Stomach smooth muscle (tissue), 2 donors: ENCODE results near the gene MEA1.

Source experiments
- H3K27ac ChIP-seq: one replicate; pipeline ENCODE4 v1.7.0; 2013; ENCODE audit warnings: mild to moderate bottlenecking, low read length, inconsistent platforms
- H3K27me3 ChIP-seq, 2 donors: one replicate each; pipeline ENCODE4 v1.7.0; 2013; ENCODE audit warnings: low read length in 2 of 2; ENCODE audit not compliant: insufficient read depth in 2 of 2, control insufficient read depth in 1 of 2
- H3K36me3 ChIP-seq, 2 donors: one replicate each; pipeline ENCODE4 v1.7.0; 2013; ENCODE audit warnings: low read length in 2 of 2; ENCODE audit not compliant: control insufficient read depth in 2 of 2, insufficient read depth in 2 of 2
- H3K4me1 ChIP-seq: one replicate; pipeline ENCODE4 v1.7.0; 2013; ENCODE audit warnings: low read length; ENCODE audit not compliant: control insufficient read depth, insufficient read depth
- H3K4me3 ChIP-seq, 2 donors: one replicate each; pipeline ENCODE4 v1.7.0; 2013; ENCODE audit warnings: low read length in 2 of 2
- H3K9ac ChIP-seq, 2 donors: one replicate each; pipeline ENCODE4 v1.7.0; 2013; ENCODE audit warnings: low read length in 2 of 2, mild to moderate bottlenecking in 1 of 2
- H3K9me3 ChIP-seq, 2 donors: one replicate each; pipeline ENCODE4 v1.7.0; 2013; ENCODE audit warnings: low read length in 2 of 2; ENCODE audit not compliant: control insufficient read depth in 2 of 2
- donor health status: healthy.
- donor health status: Pancreatic carcinoma.

The MEA1 gene

DNA sequence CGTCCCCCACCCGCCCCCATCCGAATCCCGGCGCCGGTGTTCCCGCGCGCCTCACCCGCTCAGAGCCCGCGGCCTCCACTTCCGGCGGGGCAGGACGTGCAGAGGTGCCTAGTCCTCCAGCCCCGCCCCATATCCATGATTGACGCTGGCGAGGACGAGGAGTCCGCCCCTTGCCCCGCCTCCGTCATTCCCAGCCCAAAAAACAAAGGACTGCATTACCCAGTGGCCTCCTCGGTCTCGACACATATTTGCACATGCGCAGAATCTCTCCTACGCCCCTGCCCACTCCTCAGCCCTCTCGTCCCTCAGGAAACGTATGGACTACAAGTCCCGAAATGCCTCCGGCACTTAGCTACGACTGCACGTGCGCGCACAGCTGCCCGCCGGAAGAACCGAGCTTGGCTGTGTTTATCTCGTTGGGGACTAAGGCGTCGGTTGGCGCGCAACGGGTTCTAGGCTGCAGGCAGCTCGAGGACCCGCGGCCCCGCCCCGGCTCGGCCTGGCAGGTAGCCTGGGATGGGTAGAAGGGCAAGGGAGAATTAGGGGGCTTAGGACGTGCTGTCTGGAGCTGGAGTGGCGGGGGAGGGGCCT lies at the start of gene MEA1, which contains the start of gene KLHDC3:
Gene MEA1 (minus strand): TSS at position 104 of the 591 bp plus-strand sequence. CDS start 133 bp downstream, outside the sequence.
Gene KLHDC3 (plus strand): TSS at position 407 of the 591 bp plus-strand sequence. CDS start 2,944 bp downstream, outside the sequence.
- H3K27ac ChIP-seq, result peak within 1 kb of the TSS; percentile 41
- no peaks in the 10 kb centered on the region for H3K9me3 ChIP-seq
- H3K36me3 ChIP-seq, result peaks cover 36 to 43% of the 10 kb centered on the region in 2 donors
- H3K9ac ChIP-seq, result peak within 1 kb of the TSS; percentile 82 to 84
- no peaks in the 10 kb centered on the region for H3K27me3 ChIP-seq
- peaks cover 55% of the 10 kb centered on the region for H3K4me1 ChIP-seq
- peak within 1 kb of the TSS; percentile 81 to 91 for H3K4me3 ChIP-seq

GRCh38 chr6:43062818-43063217 lies 49.1 kb upstream of the MEA1 start:
- Histone ChIP-seq H3K9ac (no peak overlapping the region), H3K4me3 (no peak overlapping the region), H3K27me3 (no peaks in the 10 kb centered on the region), H3K27ac (no peak overlapping the region), H3K9me3 (no peaks in the 10 kb centered on the region), H3K4me1 (peaks cover 25% of the 10 kb centered on the region), H3K36me3 (peaks cover 23 to 25% of the 10 kb centered on the region in 2 donors)

GRCh38 chr6:43061861-43062260 lies 48.1 kb upstream of the MEA1 start:
- no peak overlapping the region for H3K9ac ChIP-seq
- no peak overlapping the region for H3K27ac ChIP-seq
- H3K9me3 ChIP-seq, result no peaks in the 10 kb centered on the region
- peaks cover 23 to 28% of the 10 kb centered on the region in 2 donors for H3K36me3 ChIP-seq
- H3K4me1 ChIP-seq, result peaks cover 25% of the 10 kb centered on the region
- no peaks in the 10 kb centered on the region for H3K27me3 ChIP-seq
- no peak overlapping the region for H3K4me3 ChIP-seq

- Histone ChIP-seq H3K4me3 (peak overlapping the region; percentile 90 to 99), H3K27me3 (no peaks in the 10 kb centered on the region), H3K9ac (peak overlapping the region in 1 of 2 donors; percentile 96), H3K9me3 (no peaks in the 10 kb centered on the region), H3K4me1 (peaks cover 25% of the 10 kb centered on the region), H3K36me3 (peaks cover 19 to 24% of the 10 kb centered on the region in 2 donors), H3K27ac (no peak overlapping the region)
Observed at GRCh38 chr6:43060755-43061633, 47.2 kb upstream of the MEA1 start.

GRCh38 chr6:43060034-43060754 lies 46.4 kb upstream of the MEA1 start:
- Histone ChIP-seq H3K36me3 (peaks cover 19 to 25% of the 10 kb centered on the region in 2 donors), H3K27ac (peak overlapping the region; percentile 86)

DNA sequence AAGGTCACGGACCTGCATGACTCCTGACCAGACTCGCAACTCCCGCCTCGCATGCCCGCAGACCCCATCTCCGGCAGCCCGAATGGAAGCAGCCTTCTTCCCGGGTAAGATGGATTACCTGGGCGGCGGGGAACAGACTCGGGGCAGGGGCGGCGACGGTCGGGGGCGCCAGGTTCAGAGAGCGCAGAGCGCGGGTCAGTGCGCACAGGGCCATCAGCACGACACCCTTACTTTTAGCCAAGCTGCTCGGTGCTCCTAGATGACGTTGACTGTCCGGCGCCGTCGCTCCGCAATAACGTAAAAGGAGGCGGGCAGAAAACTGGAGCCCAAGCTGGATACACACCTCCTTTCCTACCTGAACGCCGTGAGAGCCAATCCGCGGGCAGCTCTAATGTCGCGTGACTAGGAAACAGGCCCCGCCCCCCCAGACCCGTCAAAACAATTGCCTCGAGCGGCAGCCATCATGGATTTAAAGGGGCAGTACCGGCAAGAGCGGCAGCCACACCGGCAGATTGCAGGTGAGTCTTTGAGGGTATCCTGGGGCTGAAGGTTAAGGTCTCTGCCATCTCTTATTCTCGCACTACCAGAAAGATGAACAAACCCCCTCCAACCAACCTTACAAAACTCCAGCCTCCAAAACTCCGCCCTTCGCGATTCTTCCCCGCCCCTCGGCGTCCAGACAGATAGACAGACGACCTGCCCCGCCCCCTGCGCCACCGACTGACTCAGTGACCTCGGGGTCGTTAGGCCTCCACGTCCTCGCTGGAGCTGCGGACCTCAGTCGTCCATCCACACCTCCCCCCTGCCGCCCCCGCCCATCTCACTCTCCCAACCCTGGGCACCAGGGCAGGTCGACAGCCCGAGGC lies 45.7 kb upstream of the MEA1 start, which contains the start of the genes KLC4 and MRPL2:
Gene KLC4 (plus strand): TSS at position 464 of the 866 bp plus-strand sequence. CDS start 1,705 bp downstream, outside the sequence.
Gene MRPL2 (minus strand): TSS at position 267 of the 866 bp plus-strand sequence. CDS start 53 bp downstream, at position 214.
- Histone ChIP-seq H3K9ac (peak within 1 kb of the TSS; percentile 94 to 96), H3K36me3 (peaks cover 15 to 21% of the 10 kb centered on the region in 2 donors)

More at GRCh38 chr6:43060034-43060754, 46.4 kb upstream of the MEA1 start:
- Histone ChIP-seq H3K4me1 (peaks cover 25% of the 10 kb centered on the region), H3K9ac (peak overlapping the region; percentile 86 to 96), H3K27me3 (no peaks in the 10 kb centered on the region), H3K4me3 (peak overlapping the region; percentile 90 to 99), H3K9me3 (no peaks in the 10 kb centered on the region)

GRCh38 chr6:43058531-43058930 lies 44.8 kb upstream of the MEA1 start:
- H3K9me3 ChIP-seq, result no peaks in the 10 kb centered on the region
- peaks cover 32% of the 10 kb centered on the region for H3K4me1 ChIP-seq
- H3K36me3 ChIP-seq, result peaks cover 15 to 21% of the 10 kb centered on the region in 2 donors
- H3K4me3 ChIP-seq, result peak overlapping the region; percentile 93 to 99
- peak overlapping the region; percentile 79 for H3K27ac ChIP-seq
- peak overlapping the region; percentile 93 to 94 for H3K9ac ChIP-seq
- H3K27me3 ChIP-seq, result no peaks in the 10 kb centered on the region

More for the DNA sequence above, 45.7 kb upstream of the MEA1 start, which contains the start of the genes KLC4 and MRPL2:
- Histone ChIP-seq H3K27me3 (no peaks in the 10 kb centered on the region), H3K4me1 (peaks cover 26% of the 10 kb centered on the region), H3K9me3 (no peaks in the 10 kb centered on the region), H3K27ac (peak within 1 kb of the TSS; percentile 86), H3K4me3 (peak within 1 kb of the TSS; percentile 93 to 99)

DNA sequence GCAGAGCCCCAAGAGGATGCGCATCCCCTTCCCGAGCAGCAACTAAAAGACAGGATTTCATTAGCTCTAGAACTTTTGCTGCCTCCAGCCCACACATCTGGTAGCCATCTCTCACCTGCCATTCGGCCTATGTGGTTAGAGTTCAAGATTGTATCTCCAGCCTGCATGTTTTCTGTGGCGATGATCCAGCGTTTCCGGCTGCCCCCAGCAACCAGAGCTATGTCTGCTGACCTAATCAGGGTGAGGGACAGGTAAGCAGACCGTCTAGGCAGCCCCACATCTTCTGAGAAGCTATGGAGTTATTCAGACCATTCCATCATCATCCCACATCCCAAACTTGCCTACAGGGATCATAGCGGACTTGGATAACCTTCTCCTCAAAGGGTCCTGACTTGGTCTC lies 42.2 kb upstream of the MEA1 start:
- Histone ChIP-seq H3K36me3 (peaks cover 11 to 15% of the 10 kb centered on the region in 2 donors), H3K4me1 (peaks cover 36% of the 10 kb centered on the region), H3K27me3 (no peaks in the 10 kb centered on the region), H3K9ac (no peak overlapping the region), H3K9me3 (no peaks in the 10 kb centered on the region), H3K4me3 (no peak overlapping the region), H3K27ac (no peak overlapping the region)

GRCh38 chr6:43054206-43054943 lies 40.6 kb upstream of the MEA1 start:
- H3K9ac ChIP-seq, result peak overlapping the region; percentile 56 to 71
- H3K4me1 ChIP-seq, result peaks cover 25% of the 10 kb centered on the region
- peak overlapping the region; percentile 92 for H3K27ac ChIP-seq
- no peaks in the 10 kb centered on the region for H3K9me3 ChIP-seq
- H3K4me3 ChIP-seq, result peak overlapping the region; percentile 63 to 76
- H3K36me3 ChIP-seq, result peaks cover 13 to 15% of the 10 kb centered on the region in 2 donors
- no peaks in the 10 kb centered on the region for H3K27me3 ChIP-seq
